C1 segment of cervical spinal cord (tissue), 14 donors: ENCODE measurements around the gene COA1.
"Not testable (repeated sequence)": the region's sequence is repeated elsewhere in the genome, so short reads cannot be mapped to it uniquely, and the experiment has no call there.

ENCODE experiments used
- DNase-seq, 14 donors: peaks; one replicate each; lab custom pipeline; 2025; lab: John Stamatoyannopoulos, UW

Gene COA1

DNA sequence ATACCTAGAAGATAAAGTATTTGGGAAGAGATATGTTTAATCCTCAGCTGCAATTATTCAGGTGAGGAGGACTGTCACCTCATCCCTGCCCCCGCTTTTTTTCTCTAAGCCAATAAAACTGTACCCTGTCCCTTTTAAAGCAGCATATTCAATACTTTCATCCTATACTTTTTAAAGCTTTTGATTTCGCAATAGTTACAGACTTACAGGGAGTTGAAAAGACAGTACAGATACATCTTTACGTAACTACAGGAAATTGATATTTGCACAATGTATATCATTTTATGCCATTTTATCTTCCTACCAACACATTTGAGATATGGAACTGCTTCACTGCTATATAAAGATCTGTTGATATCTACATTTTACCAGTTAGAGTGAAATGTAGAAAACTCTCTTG is 98.8 kb downstream of the COA1 start:
- DNase-seq, result no peak

DNA sequence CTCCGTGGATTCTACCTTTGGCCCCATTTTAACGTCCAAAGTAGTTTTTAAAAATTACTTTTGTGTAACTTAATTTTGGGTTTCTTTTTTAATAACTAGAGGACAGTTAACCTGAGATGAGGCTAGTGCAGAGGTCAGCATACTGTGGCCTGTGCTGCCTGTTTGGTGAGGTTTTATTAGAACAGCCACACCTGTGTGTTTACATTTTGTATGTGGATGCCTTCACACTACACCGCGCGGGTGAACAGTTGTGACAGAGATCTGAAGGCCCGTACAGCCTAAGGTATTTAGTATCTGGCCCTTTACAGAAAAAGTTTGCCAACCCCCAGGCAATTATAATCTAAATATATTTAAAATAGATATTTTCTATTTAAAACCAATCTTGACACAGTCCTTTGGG is 99.5 kb downstream of the COA1 start:
- DNase-seq, result no peak

DNA sequence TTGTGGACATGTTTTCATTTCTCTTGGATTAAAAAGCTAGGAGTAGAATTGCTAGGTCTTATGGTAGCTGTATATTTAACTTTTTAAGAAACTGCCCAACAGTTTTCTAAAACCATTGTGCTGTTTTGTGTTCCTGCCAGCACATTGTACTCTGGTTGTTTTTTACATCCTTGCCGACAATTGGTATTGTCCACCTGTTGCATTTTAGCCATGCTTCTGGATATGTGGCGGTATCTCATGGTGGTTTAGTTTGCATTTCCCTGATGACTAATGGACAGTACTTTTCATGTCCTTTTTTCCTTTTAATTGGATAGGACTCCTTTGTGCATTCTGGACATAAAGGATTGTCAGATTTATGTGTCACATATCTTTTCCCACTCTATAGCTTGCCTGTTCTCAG is 100.9 kb downstream of the COA1 start:
- no peak for DNase-seq

DNA sequence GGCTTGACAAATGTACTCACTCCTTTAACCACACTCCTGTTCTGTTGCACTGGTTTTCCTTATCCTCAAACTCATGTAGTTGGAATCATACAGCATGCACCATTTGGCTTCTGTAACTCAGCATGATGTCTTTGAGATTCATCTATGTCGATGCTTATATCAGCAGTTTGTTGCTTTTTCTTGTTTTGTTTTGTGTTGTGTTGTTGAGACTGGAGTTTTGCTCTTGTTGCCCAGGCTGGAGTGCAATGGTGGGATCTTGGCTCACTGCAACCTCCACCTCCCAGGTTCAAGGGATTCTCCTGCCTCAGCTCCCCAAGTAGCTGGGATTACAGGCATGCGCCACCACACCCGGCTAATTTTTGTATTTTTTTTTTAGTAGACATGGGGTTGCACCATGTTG is 101.5 kb downstream of the COA1 start:
- not testable (repeated sequence) for DNase-seq

DNA sequence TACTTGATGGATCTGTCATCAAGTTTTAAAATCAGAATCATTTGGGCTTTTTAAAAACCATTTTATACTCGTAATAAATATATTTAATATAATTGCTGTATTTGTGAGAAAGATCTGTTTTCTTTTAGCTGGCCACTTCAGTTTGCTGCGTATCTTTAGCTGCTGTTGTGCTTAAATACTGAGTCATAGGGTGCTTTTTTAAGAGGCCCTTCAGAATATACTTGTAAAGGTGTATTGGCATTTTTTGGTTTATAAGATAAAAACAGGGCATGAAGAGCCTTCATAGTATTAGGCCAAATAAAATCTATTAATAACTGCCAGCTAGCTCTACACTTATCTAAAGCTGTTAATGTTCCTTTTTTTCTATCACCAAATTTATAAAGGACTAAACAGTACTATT is 102.6 kb downstream of the COA1 start:
- DNase-seq, result no peak

DNA sequence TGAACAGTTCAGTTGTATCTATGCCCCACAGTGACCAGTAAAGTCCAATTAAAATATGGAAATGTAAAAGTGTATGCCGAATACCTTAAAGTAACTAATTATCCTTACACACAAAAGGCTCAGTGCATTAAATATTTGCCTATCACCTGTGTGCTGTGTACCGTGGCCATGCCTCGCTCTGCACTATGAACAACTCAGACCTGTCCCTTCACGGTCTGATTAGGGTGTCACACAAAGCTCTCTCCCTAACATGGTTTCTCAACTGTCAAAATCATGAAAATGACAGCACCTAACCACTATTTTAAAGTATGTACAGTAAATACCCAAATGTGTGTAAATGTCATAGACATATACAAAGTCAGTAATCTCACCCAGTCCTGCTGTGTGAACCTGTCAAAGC is 103.3 kb downstream of the COA1 start:
- DNase-seq, result no peak

DNA sequence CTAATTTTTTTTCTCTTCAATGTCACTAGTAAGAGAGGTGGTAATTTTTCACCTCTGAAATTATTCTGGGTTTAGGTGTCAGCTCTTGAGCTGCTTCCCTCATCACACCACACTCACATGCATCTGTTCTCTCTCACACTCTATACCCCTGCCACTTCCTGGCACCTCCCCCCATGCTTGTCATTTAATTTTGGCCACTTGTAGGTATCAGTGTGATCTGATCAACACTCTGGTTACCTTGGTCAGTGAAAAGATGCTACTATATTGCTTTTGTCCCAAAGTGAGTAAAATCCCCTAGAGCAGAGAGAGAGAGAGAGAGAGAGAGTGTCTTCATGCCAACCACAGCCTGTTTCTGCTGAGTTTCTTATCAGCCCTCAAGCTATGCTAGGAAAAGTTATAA is 103.9 kb downstream of the COA1 start:
- DNase-seq, result no peak

DNA sequence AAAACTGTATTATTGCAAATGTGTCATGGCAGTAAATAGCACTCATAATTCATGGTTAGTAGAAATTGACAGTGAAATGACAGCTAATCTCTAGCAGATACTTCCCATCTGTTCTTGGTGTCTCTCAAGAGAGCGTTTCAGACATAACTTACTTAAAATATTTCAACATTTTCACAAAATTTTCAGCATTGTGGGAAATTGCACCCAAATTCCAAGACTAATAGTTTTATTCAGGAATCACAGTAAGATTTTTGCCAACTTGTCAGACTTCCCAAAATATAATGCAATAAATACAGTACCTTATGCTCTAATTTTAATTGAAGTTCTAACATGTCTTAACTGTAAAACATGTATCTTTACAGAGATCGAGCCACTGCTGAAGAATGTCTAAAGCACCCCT is 105.2 kb downstream of the COA1 start:
- DNase-seq, result no peak

DNA sequence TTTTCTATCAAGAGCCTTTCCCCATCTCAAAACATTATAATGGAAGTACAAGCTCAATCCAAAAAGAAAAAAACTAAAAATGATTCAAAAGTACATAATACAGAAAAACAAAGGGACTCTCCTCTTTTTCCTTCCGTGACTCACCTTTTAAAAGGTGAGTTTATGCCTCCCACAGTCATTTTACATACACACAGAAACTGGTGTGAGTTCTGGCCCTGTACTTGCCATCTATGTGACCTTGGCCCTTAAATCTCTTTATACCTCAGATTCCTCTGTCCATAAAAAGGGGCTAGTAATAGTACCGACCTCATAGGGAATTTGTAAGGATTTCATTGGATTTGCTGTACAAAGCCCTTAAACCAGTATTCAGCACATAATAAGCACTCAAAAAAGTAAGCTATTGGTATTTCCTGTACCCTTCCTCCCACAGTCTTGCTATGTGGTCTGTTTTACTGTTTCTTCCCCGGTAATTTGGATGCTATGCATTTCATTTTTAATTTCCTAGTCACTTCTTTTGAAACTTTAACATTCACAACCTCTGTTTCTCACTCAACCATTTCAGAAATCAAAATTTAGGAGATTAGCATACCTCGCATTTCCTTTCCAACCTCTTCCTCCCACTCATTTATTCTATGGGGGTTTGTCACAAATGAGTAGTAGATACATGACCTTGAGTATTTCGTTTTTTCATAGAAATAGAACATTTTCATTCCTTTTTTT is 107.4 kb downstream of the COA1 start:
- DNase-seq, result no peak

DNA sequence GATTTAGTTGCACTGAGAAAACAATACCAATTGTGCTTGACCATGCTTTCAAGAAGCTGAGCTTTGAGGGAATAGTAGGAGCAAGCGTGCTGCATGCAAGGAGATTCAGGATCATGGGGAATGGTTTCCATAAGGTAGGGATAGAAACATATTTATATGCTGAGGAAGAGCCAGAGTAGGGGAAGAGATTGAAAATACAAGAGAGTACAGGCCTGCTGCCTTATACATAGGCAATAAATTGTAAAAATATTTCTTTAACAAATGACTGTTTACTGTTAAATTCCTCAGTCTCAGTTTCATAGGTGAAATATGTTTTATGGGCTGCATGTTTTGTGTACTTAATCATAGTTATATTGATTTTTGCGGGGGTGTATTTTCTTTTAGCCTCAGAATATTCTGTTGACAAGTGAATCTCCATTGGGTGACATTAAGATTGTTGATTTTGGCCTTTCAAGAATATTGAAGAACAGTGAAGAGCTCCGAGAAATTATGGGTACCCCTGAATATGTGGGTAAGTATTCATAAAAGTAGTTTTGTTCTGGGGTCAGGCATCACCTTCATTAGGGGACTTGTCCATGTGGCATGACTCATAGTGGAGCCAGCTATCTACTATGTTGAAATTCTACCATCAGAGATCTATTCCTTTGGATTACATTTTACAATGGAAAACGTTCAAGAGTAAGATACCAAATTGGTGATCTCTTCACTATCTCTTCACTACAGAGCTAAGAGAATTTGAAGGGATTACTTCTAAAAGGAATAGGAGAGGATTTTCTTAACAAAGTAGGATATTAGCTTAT is 109.9 kb downstream of the COA1 start:
- DNase-seq, result no peak

DNA sequence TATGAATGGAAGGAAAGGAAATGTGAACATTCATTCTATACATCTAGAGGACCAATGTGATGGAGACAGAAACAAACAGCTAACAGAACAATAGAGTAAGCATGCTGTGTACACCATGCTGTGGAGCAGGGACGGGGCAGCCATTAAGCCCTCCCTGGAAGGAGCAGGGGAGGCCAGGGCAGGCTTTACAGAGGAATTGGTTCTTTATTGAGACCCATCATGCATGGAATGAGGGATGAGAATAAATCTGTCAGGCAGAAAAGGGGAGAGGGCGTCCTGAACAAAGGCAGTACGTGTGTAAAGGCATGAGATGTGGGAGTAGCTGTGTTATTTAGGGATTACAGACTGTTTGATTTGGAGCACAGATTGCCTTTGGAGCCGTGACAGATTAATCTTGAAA is 111.2 kb downstream of the COA1 start:
- no peak for DNase-seq

DNA sequence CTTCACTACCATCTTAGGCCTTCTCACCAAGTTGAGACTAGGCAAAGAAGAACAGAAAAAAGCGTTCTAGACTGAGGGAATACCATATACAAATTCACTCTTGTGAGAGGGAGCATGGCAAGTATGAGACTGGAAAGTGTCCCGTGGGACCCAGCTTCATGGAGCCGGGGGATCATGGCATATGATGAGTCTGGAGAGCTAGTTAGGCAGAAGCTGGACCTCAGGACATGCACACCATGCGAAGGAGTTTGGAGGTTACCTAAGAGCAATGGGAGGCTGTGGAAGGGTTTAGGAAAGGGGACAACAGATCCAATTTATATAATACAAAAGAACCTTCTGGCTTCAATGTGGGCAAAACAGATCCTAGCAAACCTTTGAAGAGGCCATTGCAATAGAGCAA is 112.3 kb downstream of the COA1 start:
- DNase-seq, result no peak

DNA sequence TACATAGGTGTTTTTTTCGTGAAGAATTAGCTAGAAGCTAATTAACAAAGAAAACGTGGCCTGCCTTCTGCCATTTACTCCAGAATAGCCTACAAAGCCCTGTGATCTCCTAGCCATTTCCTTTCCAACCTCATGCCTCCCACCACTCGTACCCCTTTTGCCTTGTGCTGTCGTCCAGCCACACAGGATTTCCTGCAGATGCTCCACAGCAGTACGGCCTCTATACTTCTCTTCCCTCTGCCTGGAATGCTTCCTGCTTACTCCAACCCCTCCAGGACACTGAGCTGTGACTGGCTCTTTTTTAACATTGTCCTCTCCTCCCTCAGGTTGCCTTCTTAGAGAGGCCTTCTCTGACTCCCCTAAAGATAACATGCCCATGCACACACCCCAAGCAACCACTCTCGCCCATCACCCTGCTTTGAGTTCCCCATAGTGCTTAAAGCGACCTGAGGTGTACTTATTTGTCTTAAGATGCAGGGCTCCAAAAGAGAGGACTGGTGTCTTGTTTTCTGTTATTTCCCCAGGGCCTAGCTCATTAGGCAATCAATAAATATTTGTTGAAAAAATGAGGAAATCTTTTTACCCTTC is 113.7 kb downstream of the COA1 start:
- DNase-seq, result no peak

DNA sequence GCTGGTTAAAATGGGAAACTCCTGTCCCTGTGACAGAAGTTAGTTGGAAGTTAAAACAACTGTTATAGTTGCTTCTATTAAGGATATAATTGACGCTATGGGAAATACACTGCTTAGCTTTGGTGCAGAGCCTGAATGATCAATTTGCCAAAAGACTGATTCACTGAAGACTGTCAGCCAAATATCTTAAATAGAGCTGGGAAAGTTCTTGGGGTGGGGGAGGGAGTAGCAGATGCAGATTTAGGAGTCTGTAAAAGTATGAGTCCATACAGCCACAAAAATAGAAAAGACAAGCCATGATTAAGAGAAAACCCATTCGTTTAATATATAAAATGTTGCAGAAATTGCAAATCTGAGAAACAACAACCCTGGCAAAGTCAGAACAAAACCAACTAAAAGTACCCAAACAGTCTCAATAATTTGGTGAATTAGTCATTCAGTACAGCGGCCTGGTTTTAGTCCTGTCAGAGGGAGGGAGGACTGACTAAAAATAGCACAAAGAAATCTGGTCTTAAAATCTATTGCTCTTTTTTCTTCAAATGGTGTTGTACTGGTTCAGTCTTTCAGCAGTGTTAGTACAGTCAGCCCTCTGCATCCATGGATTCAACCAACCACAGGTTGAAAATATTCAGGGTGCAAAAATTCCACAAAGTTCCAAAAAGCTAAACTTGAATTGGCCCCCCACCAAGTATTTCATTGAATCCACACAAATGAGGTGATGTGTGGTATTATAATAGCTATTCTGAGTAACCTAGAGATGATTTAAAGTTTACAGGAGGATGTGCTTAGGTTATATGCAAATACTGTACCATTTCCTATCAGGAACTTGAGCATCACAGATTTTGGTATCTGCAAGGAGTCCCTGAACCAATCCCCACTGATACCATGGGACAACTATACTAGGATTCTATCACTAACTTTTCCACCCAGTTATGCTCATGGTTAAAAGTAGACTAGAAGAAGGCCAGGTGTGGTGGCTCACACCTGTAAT is 116.4 kb downstream of the COA1 start:
- peak in 1 of 14 donors; percentile 3 for DNase-seq

DNA sequence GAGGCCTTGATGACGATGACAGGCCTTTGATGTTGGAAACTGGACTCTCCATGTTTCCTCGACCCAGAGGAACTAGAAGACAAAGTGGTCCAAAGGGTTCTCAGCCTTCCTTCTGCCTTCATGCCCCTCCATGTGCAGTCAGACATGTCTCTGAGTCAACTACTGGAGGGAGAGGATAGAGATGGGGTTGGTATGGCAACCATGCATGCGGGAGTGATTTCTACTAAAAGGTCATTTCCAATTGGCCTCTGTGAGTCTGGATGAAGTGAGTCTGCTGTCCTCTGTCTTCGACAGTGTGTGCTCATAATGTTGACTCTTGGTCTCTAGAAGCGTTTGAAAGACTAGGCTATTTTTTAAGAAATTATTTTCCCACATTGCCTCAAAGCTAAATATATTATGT is 117.2 kb downstream of the COA1 start:
- DNase-seq, result no peak

DNA sequence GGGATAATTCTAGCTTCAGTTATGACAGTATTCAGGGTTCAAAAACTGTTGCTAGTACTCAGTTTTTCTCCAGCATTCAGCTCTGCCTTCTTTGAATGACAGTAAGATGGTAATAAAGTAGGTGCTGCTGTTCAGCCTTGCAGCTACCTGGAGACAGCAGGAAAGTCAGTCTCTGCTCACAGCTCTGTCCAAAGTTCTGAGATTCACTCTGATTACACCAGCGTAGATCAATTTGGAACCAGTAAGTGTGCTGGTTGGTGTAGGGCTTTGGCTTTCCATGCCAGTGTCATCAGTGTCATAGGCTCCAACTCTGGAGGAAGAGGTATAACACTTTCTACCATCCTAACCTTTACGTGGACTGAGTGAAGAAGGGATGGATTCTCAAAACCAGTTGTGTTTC is 120.2 kb downstream of the COA1 start:
- DNase-seq, result no peak

DNA sequence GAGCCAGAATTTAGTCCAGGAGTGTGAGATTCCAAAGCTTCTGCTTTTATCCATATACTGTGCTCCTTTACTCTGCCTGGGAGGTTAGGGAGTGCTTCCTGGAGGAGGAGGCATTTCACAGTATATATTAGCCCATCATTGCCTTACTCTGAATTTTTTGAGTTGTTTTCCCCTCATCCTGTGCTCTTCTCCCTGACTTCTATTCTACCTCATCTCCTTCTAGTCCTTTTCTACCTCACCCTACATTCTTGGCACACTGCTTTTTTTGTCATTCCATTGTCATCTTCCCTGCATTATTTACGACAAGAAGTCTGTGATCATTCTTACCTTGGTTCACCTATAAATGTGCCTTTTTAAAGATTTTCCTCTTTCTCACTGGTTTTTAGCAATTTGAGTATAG is 125.1 kb downstream of the COA1 start:
- no peak for DNase-seq

DNA sequence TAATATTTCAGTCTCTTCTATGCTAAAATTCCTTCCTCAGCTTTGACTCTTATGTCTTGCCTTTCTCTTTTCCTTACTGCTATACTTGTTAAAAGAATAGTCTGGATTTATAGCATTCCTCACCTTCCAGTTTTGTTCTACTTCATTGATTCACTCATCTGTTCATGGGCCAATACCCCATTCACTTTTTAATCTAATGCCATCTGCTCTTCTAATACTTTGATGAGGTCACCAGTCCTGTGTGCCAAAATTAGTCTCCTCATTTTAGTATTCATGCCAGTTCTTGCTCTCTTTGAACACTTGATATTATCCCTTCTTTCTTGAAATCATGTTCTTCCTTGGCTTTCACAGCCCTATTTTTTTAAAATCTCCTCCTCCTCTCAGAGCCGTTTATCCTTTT is 127.1 kb downstream of the COA1 start:
- peak in 1 of 14 donors; percentile 65 for DNase-seq

DNA sequence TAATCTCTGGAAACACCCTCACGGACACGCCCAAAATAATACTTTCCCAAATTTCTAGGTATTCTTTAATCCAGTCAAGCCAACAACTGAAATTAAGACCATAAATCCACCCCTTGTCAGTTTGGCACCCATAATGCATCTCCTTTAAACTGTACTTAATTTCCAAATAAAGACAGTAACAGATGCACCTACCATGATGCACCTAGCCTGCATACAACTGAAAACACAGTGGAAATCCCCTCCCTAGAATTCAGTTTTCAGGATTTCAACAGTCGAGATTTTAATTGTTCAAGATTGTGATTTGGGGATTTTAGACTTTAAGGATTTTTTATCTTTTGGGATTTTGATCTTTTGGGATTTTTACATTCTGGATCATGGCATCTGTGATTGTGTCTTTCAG is 129.3 kb downstream of the COA1 start:
- DNase-seq, result no peak

DNA sequence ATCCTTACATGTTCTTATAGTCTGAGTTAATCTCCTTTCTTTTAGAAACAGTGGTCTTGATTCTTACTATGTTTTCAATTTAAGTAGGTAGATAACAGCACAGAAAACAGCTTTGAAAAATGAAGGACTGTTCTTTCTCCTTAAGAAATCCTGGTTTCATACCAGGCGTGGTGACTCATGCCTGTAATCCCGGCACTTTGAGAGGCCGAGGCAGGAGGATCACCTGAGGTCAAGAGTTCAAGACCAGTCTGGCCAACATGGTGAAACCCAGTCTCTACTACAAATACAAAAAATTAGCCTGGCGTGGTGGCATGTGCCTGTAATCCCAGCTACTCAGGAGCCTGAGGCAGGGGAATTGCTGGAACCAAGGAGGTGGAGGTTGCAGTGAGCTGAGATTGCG is 132.9 kb downstream of the COA1 start:
- DNase-seq, result not testable (repeated sequence)

DNA sequence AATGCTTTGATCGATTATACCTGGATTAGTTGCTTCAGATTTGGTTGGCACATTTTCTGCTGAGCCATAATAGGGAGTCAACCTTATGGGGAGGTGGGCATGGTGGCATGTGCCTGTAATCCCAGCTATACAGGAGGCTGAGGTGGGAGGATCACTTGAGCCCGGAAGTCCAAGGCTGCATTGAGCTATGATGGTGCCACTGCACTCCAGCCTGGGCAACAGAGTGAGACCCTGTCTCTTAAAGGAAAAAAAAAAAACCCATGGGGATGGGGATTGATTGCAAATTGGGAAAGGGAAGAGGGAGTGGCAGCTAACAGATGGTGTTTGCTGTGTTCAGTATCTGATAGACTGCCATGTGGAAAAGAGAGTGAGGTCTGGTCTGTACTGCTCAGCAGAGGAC is 135.3 kb downstream of the COA1 start:
- no peak for DNase-seq

DNA sequence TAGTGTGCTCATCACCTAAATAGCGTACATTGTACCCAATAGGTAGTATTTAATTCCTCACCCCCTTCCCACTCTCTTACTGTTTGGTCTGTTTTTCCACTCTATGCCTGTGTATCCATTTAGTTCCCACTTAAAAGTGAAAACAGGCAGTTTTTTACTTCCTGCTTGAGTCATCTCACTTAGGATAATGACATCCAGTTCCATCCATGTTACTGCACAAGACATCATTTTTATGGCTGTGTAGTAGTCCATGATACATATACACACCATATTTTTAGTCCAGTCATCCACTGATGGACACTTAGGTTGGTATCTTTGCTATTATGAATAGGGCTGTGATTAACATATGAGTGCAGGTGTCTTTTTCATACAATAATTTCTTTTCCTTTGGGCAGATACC is 136.3 kb downstream of the COA1 start:
- DNase-seq, result no peak
